ENCODE results near the gene PDZD8.

Gene PDZD8

DNA sequence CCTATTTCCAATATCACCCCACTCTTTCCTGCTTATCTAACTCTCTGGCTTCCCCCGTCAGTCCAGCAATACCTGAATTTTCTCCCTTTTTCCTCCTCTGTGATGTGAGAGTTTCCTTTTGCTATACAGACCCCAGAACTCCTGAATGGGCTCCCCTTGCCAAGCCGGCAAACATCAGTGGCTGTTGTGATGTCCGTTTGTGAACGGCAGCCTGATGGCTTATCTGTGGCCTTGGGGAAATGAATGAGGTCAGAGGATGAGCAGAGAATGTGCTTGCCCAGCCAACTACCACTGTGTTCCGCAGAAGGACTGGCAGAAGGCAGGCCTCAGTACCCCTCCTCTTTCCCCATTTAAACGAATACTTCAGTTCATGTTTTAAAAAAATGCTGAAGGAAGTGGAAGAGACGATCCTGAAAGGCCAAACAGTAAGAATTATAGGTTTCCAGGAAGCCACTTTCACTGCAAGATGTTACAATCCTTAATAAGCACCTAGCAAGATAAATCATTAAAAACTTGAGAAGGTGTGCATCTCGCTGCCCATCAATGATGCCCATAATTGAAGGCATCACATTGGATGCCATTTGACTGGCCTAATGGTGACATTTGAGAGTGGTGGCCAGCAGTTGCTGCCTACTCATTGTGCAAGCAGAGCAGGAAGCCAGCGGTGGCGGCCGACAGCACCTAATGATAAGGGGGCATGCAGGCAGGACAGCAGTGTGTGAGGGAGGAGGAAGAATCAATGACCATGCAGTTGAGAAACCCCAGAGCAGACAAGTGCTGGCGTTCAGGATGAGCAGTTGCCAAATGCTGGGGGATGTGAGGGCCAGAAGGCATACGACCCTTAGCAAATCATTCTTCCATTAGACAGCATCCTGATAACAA is 102.8 kb downstream of the PDZD8 start:
- no peaks in the 10 kb centered on the region for H3F3A ChIP-seq (ENCODE audit: control insufficient read depth, insufficient read depth)
- H3K9me3 ChIP-seq (ENCODE audit: control insufficient read depth, insufficient read depth, low read length): no peaks in the 10 kb centered on the region
- H3K9me2 ChIP-seq (replicated peaks; ENCODE audit: control insufficient read depth, low read length): no peaks in the 10 kb centered on the region
- H3K4me2 ChIP-seq (ENCODE audit: low read length): no peak overlapping the region
- no peak overlapping the region for H3K27ac ChIP-seq (ENCODE audit: low read depth, low read length)
- H3K4me1 ChIP-seq (ENCODE audit: control insufficient read depth, low read length): no peaks in the 10 kb centered on the region
- no peaks in the 10 kb centered on the region for H4K20me1 ChIP-seq (ENCODE audit: control insufficient read depth, insufficient read depth, low read depth, low read length)
- H3K27me3 ChIP-seq (ENCODE audit: control insufficient read depth, low read length): no peaks in the 10 kb centered on the region
- H3K79me2 ChIP-seq (ENCODE audit: control insufficient read depth, low read length): no peaks in the 10 kb centered on the region
- H3K36me3 ChIP-seq (ENCODE audit: control insufficient read depth, low read length): no peaks in the 10 kb centered on the region
- TF ChIP-seq CTCF (IDR thresholded peaks at IDR 0.05; ENCODE audit: low read depth, low read length, poor library complexity, severe bottlenecking) (no peak), EZH2phosphoT487 (IDR thresholded peaks at IDR 0.05; ENCODE audit: borderline replicate concordance, low read length) (no peak)
- no peak overlapping the region for H3K4me3 ChIP-seq (ENCODE audit: low read length)

DNA sequence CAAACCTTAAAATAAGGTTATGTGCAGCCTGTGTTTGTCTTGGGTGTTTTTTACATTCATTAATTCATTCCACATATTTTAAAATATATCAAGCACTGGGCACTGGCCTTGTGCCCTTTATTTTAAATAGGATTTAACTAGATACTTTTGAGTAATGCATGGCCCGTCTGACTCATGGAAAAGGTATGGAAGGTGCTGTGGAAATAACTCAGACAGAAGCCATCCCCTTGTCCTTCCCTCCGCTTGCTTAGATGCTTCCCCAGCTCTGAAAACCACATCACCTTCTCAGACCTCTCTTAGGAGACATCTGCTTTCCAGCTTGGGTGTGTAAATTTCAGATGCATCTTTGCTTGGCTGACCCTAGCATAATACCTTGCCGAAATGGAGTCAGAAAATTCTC is 103.8 kb downstream of the PDZD8 start:
- no peak for TF ChIP-seq EZH2phosphoT487 (IDR thresholded peaks at IDR 0.05; ENCODE audit: borderline replicate concordance, low read length)
- no peak for TF ChIP-seq CTCF (IDR thresholded peaks at IDR 0.05; ENCODE audit: low read depth, low read length, poor library complexity, severe bottlenecking)
- no peaks in the 10 kb centered on the region for H3K9me3 ChIP-seq (ENCODE audit: control insufficient read depth, insufficient read depth, low read length)
- H3K27ac ChIP-seq (ENCODE audit: low read depth, low read length): no peak overlapping the region
- no peaks in the 10 kb centered on the region for H4K20me1 ChIP-seq (ENCODE audit: control insufficient read depth, insufficient read depth, low read depth, low read length)
- no peak overlapping the region for H3K4me3 ChIP-seq (ENCODE audit: low read length)
- H3K79me2 ChIP-seq (ENCODE audit: control insufficient read depth, low read length): no peaks in the 10 kb centered on the region
- H3K4me1 ChIP-seq (ENCODE audit: control insufficient read depth, low read length): no peaks in the 10 kb centered on the region
- no peaks in the 10 kb centered on the region for H3K9me2 ChIP-seq (replicated peaks; ENCODE audit: control insufficient read depth, low read length)
- no peaks in the 10 kb centered on the region for H3F3A ChIP-seq (ENCODE audit: control insufficient read depth, insufficient read depth)
- H3K4me2 ChIP-seq (ENCODE audit: low read length): no peak overlapping the region
- H3K36me3 ChIP-seq (ENCODE audit: control insufficient read depth, low read length): no peaks in the 10 kb centered on the region
- no peaks in the 10 kb centered on the region for H3K27me3 ChIP-seq (ENCODE audit: control insufficient read depth, low read length)

GRCh38 chr10:117268907-117269306 is 106.3 kb downstream of the PDZD8 start:
- H3K79me2 ChIP-seq (ENCODE audit: control insufficient read depth, low read length): no peaks in the 10 kb centered on the region
- H3K4me1 ChIP-seq (ENCODE audit: control insufficient read depth, low read length): no peaks in the 10 kb centered on the region
- H3K9me2 ChIP-seq (replicated peaks; ENCODE audit: control insufficient read depth, low read length): no peaks in the 10 kb centered on the region
- H3K4me3 ChIP-seq (ENCODE audit: low read length): no peak overlapping the region
- H3K4me2 ChIP-seq (ENCODE audit: low read length): no peak overlapping the region
- H4K20me1 ChIP-seq (ENCODE audit: control insufficient read depth, insufficient read depth, low read depth, low read length): no peaks in the 10 kb centered on the region
- no peaks in the 10 kb centered on the region for H3K36me3 ChIP-seq (ENCODE audit: control insufficient read depth, low read length)
- no peaks in the 10 kb centered on the region for H3K9me3 ChIP-seq (ENCODE audit: control insufficient read depth, insufficient read depth, low read length)
- H3K27ac ChIP-seq (ENCODE audit: low read depth, low read length): no peak overlapping the region
- no peaks in the 10 kb centered on the region for H3F3A ChIP-seq (ENCODE audit: control insufficient read depth, insufficient read depth)
- H3K27me3 ChIP-seq (ENCODE audit: control insufficient read depth, low read length): no peaks in the 10 kb centered on the region
- TF ChIP-seq CTCF (IDR thresholded peaks at IDR 0.05; ENCODE audit: low read depth, low read length, poor library complexity, severe bottlenecking) (no peak), EZH2phosphoT487 (IDR thresholded peaks at IDR 0.05; ENCODE audit: borderline replicate concordance, low read length) (no peak)

Data from DOHH2 (cell line).